GM12878 (cell line): Measurements from ENCODE around the gene MYOC. TPM values are rescaled to one million over a fixed set of nuclear protein-coding genes. Genes with fewer than 3 reads are reported as not detected.

Experiments
- ATAC-seq: fragments of 200-7000 bp; cut with Tn5 transposase; 3 replicates; pipeline ENCODE4 v1.9.1; 2020; ENCODE audit warnings: mild to moderate bottlenecking, moderate library complexity
- BruUV-seq: library from RNA; stranded (reverse); fragments of 400-500 nt; replicated peaks from 2 replicates; lab custom pipeline; 2021; lab: Mats Ljungman, UMichigan
- CTCF ChIA-PET: fragments of 300-600 bp; sonication (Branson Sonifier 250); formaldehyde crosslinking; extraction: SDS; loops from one replicate; lab custom pipeline; 2021; ENCODE audit warnings: inconsistent platforms; lab: Yijun Ruan, JAX
- POLR2A ChIA-PET: fragments of 350-600 bp; formaldehyde crosslinking; extraction: SDS; loops from one replicate; lab custom pipeline; 2021; ENCODE audit warnings: inconsistent platforms; lab: Charles Lee
- RAD21 ChIA-PET: fragments of 300-600 bp; sonication (Branson Sonifier 250); formaldehyde crosslinking; loops from one replicate; lab custom pipeline; 2023; ENCODE audit warnings: antibody characterized with exemption; ENCODE audit not compliant: unreplicated experiment; lab: Charles Lee
- SMC1A ChIA-PET: fragments of 300-600 bp; sonication (Branson Sonifier 250); formaldehyde crosslinking; loops from one replicate; lab custom pipeline; 2023; ENCODE audit not compliant: unreplicated experiment, uncharacterized antibody; lab: Charles Lee
- DNase-seq: peaks from one replicate; pipeline ENCODE4 v3.0.0-alpha.2; 2011; ENCODE audit warnings: low read depth, low spot score
- FAIRE-seq: peaks from 3 replicates; lab custom pipeline; 2011; peaks lifted over from hg19 to GRCh38; lab: Jason Lieb, UNC
- H2AFZ ChIP-seq: 2 replicates; pipeline ENCODE4 v1.6.0; 2011; ENCODE audit warnings: low read depth, low read length, control low read depth; ENCODE audit not compliant: control insufficient read depth
- H3K27ac ChIP-seq: 2 replicates; pipeline ENCODE4 v1.5.1; 2011; ENCODE audit warnings: control low read depth; ENCODE audit not compliant: control insufficient read depth, insufficient read depth
- H3K27me3 ChIP-seq, 2 experiments: replicated peaks in 1 of 2; 2 replicates each; pipeline versions ENCODE4 v1.6.0 to v1.6.1; 2011; ENCODE audit warnings: low read length in 1 of 2; ENCODE audit not compliant: control insufficient read depth in 2 of 2, insufficient read depth in 2 of 2
- H3K36me3 ChIP-seq, 2 experiments: 2 replicates each; pipeline ENCODE4 v1.5.1; 2011; ENCODE audit warnings: low read length in 1 of 2; ENCODE audit not compliant: control insufficient read depth in 2 of 2, insufficient read depth in 2 of 2
- H3K4me1 ChIP-seq: 2 replicates; pipeline ENCODE4 v1.6.1; 2011; ENCODE audit warnings: mild to moderate bottlenecking, low read length, moderate library complexity, mixed read lengths; ENCODE audit not compliant: control insufficient read depth, insufficient read depth
- H3K4me2 ChIP-seq: 2 replicates; pipeline ENCODE4 v1.6.0; 2011; ENCODE audit warnings: control low read depth; ENCODE audit not compliant: control insufficient read depth, insufficient read depth
- H3K4me3 ChIP-seq: fragments of 200-600 bp; sonication (generic); 2 replicates; pipeline ENCODE4 v1.5.1; 2016
- H3K79me2 ChIP-seq: 2 replicates; pipeline ENCODE4 v1.6.0; 2011; ENCODE audit warnings: low read length; ENCODE audit not compliant: control insufficient read depth, insufficient read depth
- H3K9ac ChIP-seq: 2 replicates; pipeline ENCODE4 v1.8.0; 2011; ENCODE audit warnings: low read length, control low read depth, mixed read lengths; ENCODE audit not compliant: control insufficient read depth, insufficient read depth
- H3K9me3 ChIP-seq: replicated peaks from 3 replicates; pipeline ENCODE4 v1.5.1; 2011; ENCODE audit warnings: mild to moderate bottlenecking, low read length; ENCODE audit not compliant: control insufficient read depth, insufficient read depth
- H4K20me1 ChIP-seq: 2 replicates; pipeline ENCODE4 v1.6.0; 2011; ENCODE audit not compliant: control insufficient read depth, insufficient read depth
- JUND ChIP-seq: IDR thresholded peaks from 2 replicates; pipeline ENCODE4 v1.6.1; 2012; ENCODE audit warnings: low read depth, mild to moderate bottlenecking, low read length, improper control_type of control experiment, moderate library complexity
- NFXL1 ChIP-seq: fragments of 450-650 bp; IDR thresholded peaks from 2 replicates; pipeline ENCODE4 v1.6.1; 2017; ENCODE audit warnings: antibody characterized with exemption, mild to moderate bottlenecking, borderline replicate concordance
- REST ChIP-seq: IDR thresholded peaks from 2 replicates; pipeline ENCODE4 v1.6.1; 2012; ENCODE audit warnings: mild to moderate bottlenecking, low read depth, low read length
- WGBS: methylation state at CpG from one replicate; pipeline ENCODE4 v1.1.6; 2016; ENCODE audit warnings: low lambda C conversion rate; ENCODE audit not compliant: insufficient replicate concordance, insufficient coverage; ENCODE audit errors: missing lambda C conversion rate; 5-methylcytosine and 5-hydroxymethylcytosine counted together
- in situ Hi-C: fragments of 300-500 bp; cut with MboI; formaldehyde crosslinking; loops from 9 replicates; pipeline ENCODE4 v1.14.3; 2018; ENCODE audit warnings: mixed read lengths
- intact Hi-C: fragments of 100-400 bp; cut with micrococcal nuclease; formaldehyde crosslinking; loops from one replicate; pipeline ENCODE4 v1.14.2; 2022; ENCODE audit not compliant: unreplicated experiment
- polyA plus RNA-seq, 11 experiments: library from polyadenylated mRNA; depleted of rRNA in 4 of 11; unstranded in 6 of 11; stranded (reverse) in 5 of 11; fragments of >200 nt; fragmentation: Nextera tagmentation in 4 of 11; fragmentation: Illumina TruSeq in 1 of 11; extraction: Ambion mirVana in 4 of 11; extraction: Trizol in 1 of 11; gene quantifications; 1 replicate in 1 of 11; 2 replicates in 10 of 11; pipeline versions ENCODE4 v1.2.1 to v1.2.3, GENCODE V29; 2011 to 2016; ENCODE audit warnings: inconsistent platforms in 2 of 11, missing spikeins in 2 of 11, low read depth in 1 of 11
- total RNA-seq, 4 experiments: library from RNA; depleted of rRNA in 3 of 4; stranded (reverse); fragments of >200 nt in 3 of 4; fragmentation: Illumina TruSeq in 1 of 4; extraction: Trizol in 1 of 4; gene quantifications; 2 replicates each; pipeline versions ENCODE4 v1.2.1 to v1.2.3, GENCODE V29; 2013 to 2021

Gene MYOC
- total and polyA plus RNA-seq, 10 of the 15 experiments (the other 5 are each of a cell fraction or from before 2014, with no cell fraction given), result not detected

- Histone ChIP-seq H3K27ac (no peak overlapping the region), H3K4me1 (no peaks in the 10 kb centered on the region), H3K27me3 (peaks cover 0 to 4% of the 10 kb centered on the region in 2 experiments; a peak in 1 of 4 replicates), H3K4me3 (no peak overlapping the region), H3K9me3 (no peaks in the 10 kb centered on the region; the same call in 2 of the 3 replicates), H3K4me2 (no peak overlapping the region)
- intact Hi-C loops (no loop called here), in situ Hi-C loops (no loop called here)
- ChIA-PET SMC1A (interaction anchor here (1.1 to 3.6 kb wide), 3 partner anchors 10 to 17 kb away, joined by 3 to 13 read pairs (median 8); partner anchors contain the start of gene MYOCOS), POLR2A (interaction anchor here (0.6 to 1.4 kb wide), 4 partner anchors 13 to 96 kb away, joined by 3 to 4 read pairs (median 3); partner anchors contain the start of gene MYOC), RAD21 (interaction anchor here (1.1 kb wide), 2 partner anchors 11 to 15 kb away, joined by 3 to 5 read pairs; partner anchors contain the start of gene MYOCOS)
- ATAC-seq (no peak), DNase-seq (no peak)
- no TSS peak for BruUV-seq
- WGBS, result 58% methylated on average over 11 of the region's 11 CpGs
- TF ChIP-seq REST, result peak; percentile 63; the same call in 1 of the 2 replicates
- TF ChIP-seq JUND, result no peak
- TF ChIP-seq NFXL1, result no peak
- TF ChIP-seq, all 136 proteins: peak for 1
- Histone ChIP-seq H2AFZ (no peak overlapping the region), H3K36me3 (no peaks in the 10 kb centered on the region), H4K20me1 (no peaks in the 10 kb centered on the region), H3K79me2 (no peaks in the 10 kb centered on the region), H3K9ac (no peak overlapping the region)
- no peak for FAIRE-seq
- CTCF ChIA-PET, result interaction anchor here (0.8 to 2.6 kb wide), 2 partner anchors 9 to 10 kb away, joined by 3 to 19 read pairs; no protein-coding TSS in a partner anchor
Measured at GRCh38 chr1:171636141-171636540, 16.3 kb downstream of the MYOC start.
